Endodermal cell (in vitro differentiated cells): ENCODE data around the gene PIWIL1. TPM values are rescaled to one million over a fixed set of nuclear protein-coding genes. Genes with fewer than 3 reads are reported as not detected.

ENCODE experiments used
- DNase-seq: peaks from one replicate; pipeline ENCODE4 v3.0.0-alpha.2; 2017
- H3K27ac ChIP-seq: 2 replicates; pipeline ENCODE4 v1.5.1; 2013; ENCODE audit warnings: mild to moderate bottlenecking, low read depth, low read length, moderate library complexity
- H3K27me3 ChIP-seq: 2 replicates; pipeline ENCODE4 v1.6.1; 2013; ENCODE audit warnings: mild to moderate bottlenecking, low read length, moderate library complexity; ENCODE audit not compliant: insufficient read depth, control insufficient read depth, poor library complexity, severe bottlenecking
- H3K36me3 ChIP-seq: 2 replicates; pipeline ENCODE4 v1.7.0; 2013; ENCODE audit warnings: mild to moderate bottlenecking, low read length, moderate library complexity; ENCODE audit not compliant: control insufficient read depth, insufficient read depth
- H3K4me1 ChIP-seq: one replicate; pipeline ENCODE4 v1.7.0; 2013; ENCODE audit warnings: low read length; ENCODE audit not compliant: control insufficient read depth, insufficient read depth
- H3K4me3 ChIP-seq: 2 replicates; pipeline ENCODE4 v1.5.1; 2013; ENCODE audit warnings: mild to moderate bottlenecking, low read length, moderate library complexity
- H3K9ac ChIP-seq: 2 replicates; pipeline ENCODE4 v1.6.1; 2013; ENCODE audit warnings: mild to moderate bottlenecking, low read length, moderate library complexity; ENCODE audit not compliant: poor library complexity, severe bottlenecking; ENCODE audit errors: extremely low read depth
- H3K9me3 ChIP-seq: 2 replicates; pipeline ENCODE4 v1.6.1; 2013; ENCODE audit warnings: mild to moderate bottlenecking, low read length, moderate library complexity; ENCODE audit not compliant: control insufficient read depth
- H3K27ac Mint-ChIP-seq: 2 replicates; pipeline ENCODE4 v1.8.0; 2020; ENCODE audit warnings: mixed read lengths
- H3K27me3 Mint-ChIP-seq: 2 replicates; pipeline ENCODE4 v1.8.0; 2021; ENCODE audit warnings: mild to moderate bottlenecking, mixed read lengths; ENCODE audit not compliant: insufficient read depth
- H3K36me3 Mint-ChIP-seq: 2 replicates; pipeline ENCODE4 v1.8.0; 2020; ENCODE audit warnings: low read depth, mixed read lengths
- H3K4me1 Mint-ChIP-seq: 2 replicates; pipeline ENCODE4 v1.8.0; 2020; ENCODE audit warnings: mixed read lengths
- H3K4me3 Mint-ChIP-seq: 2 replicates; pipeline ENCODE4 v1.8.0; 2020; ENCODE audit warnings: mild to moderate bottlenecking, moderate library complexity, mixed read lengths
- H3K9me3 Mint-ChIP-seq: 2 replicates; pipeline ENCODE4 v1.8.0; 2020; ENCODE audit warnings: mild to moderate bottlenecking, mixed read lengths
- CTCF ChIP-seq: fragments of 200-600 bp; sonication (generic); conservative IDR thresholded peaks from 2 replicates; pipeline ENCODE4 v1.5.0; 2021; ENCODE audit warnings: antibody characterized with exemption, mild to moderate bottlenecking
- WGBS, 2 experiments: methylation state at CpG; one replicate each; pipeline versions ENCODE4 v1.1.5 to v1.1.7; 2013; ENCODE audit warnings: missing lambda C conversion rate in 2 of 2, mixed read lengths in 1 of 2; ENCODE audit not compliant: insufficient coverage in 1 of 2, insufficient read length in 1 of 2; 5-methylcytosine and 5-hydroxymethylcytosine counted together
- total RNA-seq, 2 donors: library from RNA; stranded (reverse); fragmentation: NEBNext Ultra II Directional in 1 of 2; extraction: Animal tissue kit (Norgen Biotek cat#: 25700) in 1 of 2; gene quantifications; 2 replicates in 1 of 2; 3 replicates in 1 of 2; pipeline ENCODE4 v1.2.1, GENCODE V29; 2021

PIWIL1 gene
- total RNA-seq, 2 donors from 2014 or later: not detected

GRCh38 chr12:130375296-130376287, 37.9 kb downstream of the PIWIL1 start:
- Mint-ChIP-seq H3K4me1 (no peaks in the 10 kb centered on the region), H3K27ac (no peak overlapping the region), H3K4me3 (no peak overlapping the region), H3K27me3 (peaks cover 42% of the 10 kb centered on the region), H3K9me3 (no peaks in the 10 kb centered on the region), H3K36me3 (no peaks in the 10 kb centered on the region)
- Histone ChIP-seq H3K9ac (no peak overlapping the region), H3K36me3 (no peaks in the 10 kb centered on the region), H3K4me1 (no peaks in the 10 kb centered on the region), H3K9me3 (no peaks in the 10 kb centered on the region), H3K27me3 (peaks cover 5% of the 10 kb centered on the region), H3K4me3 (no peak overlapping the region), H3K27ac (no peak overlapping the region)
- no peak for TF ChIP-seq CTCF
- 92 to 96% methylated on average over 5 to 12 of the region's 13 CpGs for WGBS, 2 experiments
- no peak for DNase-seq

- Mint-ChIP-seq H3K27me3 (peaks cover 14% of the 10 kb centered on the region), H3K4me1 (no peaks in the 10 kb centered on the region), H3K27ac (no peak overlapping the region), H3K36me3 (no peaks in the 10 kb centered on the region), H3K4me3 (no peak overlapping the region), H3K9me3 (no peaks in the 10 kb centered on the region)
- H3K4me1 ChIP-seq: no peaks in the 10 kb centered on the region
- no peaks in the 10 kb centered on the region for H3K36me3 ChIP-seq
- DNase-seq: no peak
- no peak overlapping the region for H3K27ac ChIP-seq
- no peaks in the 10 kb centered on the region for H3K9me3 ChIP-seq
- TF ChIP-seq CTCF: no peak
- H3K9ac ChIP-seq: no peak overlapping the region
- no peak overlapping the region for H3K4me3 ChIP-seq
- peaks cover 6% of the 10 kb centered on the region for H3K27me3 ChIP-seq
- WGBS, 2 experiments: 94 to 100% methylated on average over 1 to 2 of the region's 2 CpGs
Observed at GRCh38 chr12:130382818-130383217, 45.1 kb downstream of the PIWIL1 start.

GRCh38 chr12:130384234-130384633, 46.5 kb downstream of the PIWIL1 start:
- Mint-ChIP-seq H3K4me1 (no peaks in the 10 kb centered on the region), H3K36me3 (no peaks in the 10 kb centered on the region), H3K27me3 (peaks cover 5% of the 10 kb centered on the region), H3K9me3 (no peaks in the 10 kb centered on the region), H3K4me3 (no peak overlapping the region), H3K27ac (no peak overlapping the region)
- Histone ChIP-seq H3K4me1 (no peaks in the 10 kb centered on the region), H3K36me3 (no peaks in the 10 kb centered on the region), H3K9ac (no peak overlapping the region), H3K9me3 (no peaks in the 10 kb centered on the region), H3K27me3 (peaks cover 6% of the 10 kb centered on the region), H3K4me3 (no peak overlapping the region), H3K27ac (no peak overlapping the region)
- TF ChIP-seq CTCF: no peak
- 76 to 85% methylated on average over 3 of the region's 3 CpGs for WGBS, 2 experiments
- DNase-seq: no peak
